GM19438 (cell line): Measurements from ENCODE around the gene BTN2A1.
"Not testable (repeated sequence)": the region's sequence is repeated elsewhere in the genome, so short reads cannot be mapped to it uniquely, and the experiment has no call there.

Source experiments
- ATAC-seq: cut with Tn5 transposase; IDR thresholded peaks from one replicate; pipeline ENCODE4 v1.9.1; 2021; ENCODE audit warnings: low read depth; ENCODE audit not compliant: unreplicated experiment

BTN2A1 gene

GRCh38 chr6:26457806-26458688 is at the start of gene BTN2A1:
Gene BTN2A1 (plus strand): TSS chr6:26457955. CDS start chr6:26458637, 682 bp downstream.
- ATAC-seq = peak; percentile 96

GRCh38 chr6:26408828-26409730 is 48.7 kb upstream of the BTN2A1 start:
- no peak for ATAC-seq

GRCh38 chr6:26411751-26412150 is 46.0 kb upstream of the BTN2A1 start:
- no peak for ATAC-seq

GRCh38 chr6:26412228-26412627 is 45.5 kb upstream of the BTN2A1 start:
- ATAC-seq = no peak

GRCh38 chr6:26412954-26413353 is 44.8 kb upstream of the BTN2A1 start:
- no peak for ATAC-seq

GRCh38 chr6:26414281-26414680 is 43.5 kb upstream of the BTN2A1 start:
- no peak for ATAC-seq

GRCh38 chr6:26415036-26415614 is 42.6 kb upstream of the BTN2A1 start:
- no peak for ATAC-seq

GRCh38 chr6:26415791-26416190 is 42.0 kb upstream of the BTN2A1 start:
- no peak for ATAC-seq

- no peak for ATAC-seq
Measured at GRCh38 chr6:26416288-26416687, 41.5 kb upstream of the BTN2A1 start.

GRCh38 chr6:26418077-26418476 is 39.7 kb upstream of the BTN2A1 start:
- ATAC-seq = not testable (repeated sequence)

GRCh38 chr6:26418795-26419194 is 39.0 kb upstream of the BTN2A1 start:
- not testable (repeated sequence) for ATAC-seq

- ATAC-seq = no peak
Measured at GRCh38 chr6:26420688-26421171, 37.0 kb upstream of the BTN2A1 start.

- ATAC-seq = peak; percentile 79
Measured at GRCh38 chr6:26421259-26422144, 36.3 kb upstream of the BTN2A1 start.

GRCh38 chr6:26422329-26422728 is 35.4 kb upstream of the BTN2A1 start:
- no peak for ATAC-seq

GRCh38 chr6:26426691-26427450 is 30.9 kb upstream of the BTN2A1 start:
- no peak for ATAC-seq

GRCh38 chr6:26427451-26427809 is 30.3 kb upstream of the BTN2A1 start:
- no peak for ATAC-seq

GRCh38 chr6:26428206-26428605 is 29.5 kb upstream of the BTN2A1 start:
- ATAC-seq = no peak

- ATAC-seq = no peak
Measured at GRCh38 chr6:26430787-26431186, 27.0 kb upstream of the BTN2A1 start.
